Glomerular endothelial cell (primary cell): ENCODE measurements around the gene ADGRG6. TPM values are rescaled to one million over a fixed set of nuclear protein-coding genes. Genes with fewer than 3 reads are reported as not detected.
"Not testable (repeated sequence)": the region's sequence is repeated elsewhere in the genome, so short reads cannot be mapped to it uniquely, and the experiment has no call there.

Experiments used
- DNase-seq: peaks from one replicate; pipeline ENCODE4 v3.0.0-alpha.2; 2011; ENCODE audit warnings: low read depth, low spot score; ENCODE audit errors: extremely low read depth
- total RNA-seq: library from RNA; depleted of rRNA; stranded (reverse); fragments of >200 nt; gene quantifications from 2 replicates; pipeline ENCODE4 v1.2.3, GENCODE V29; 2015

ADGRG6 gene
- total RNA-seq, 1 donor from 2014 or later, result 79.5 TPM

GRCh38 chr6:142433419-142433818, 131.6 kb downstream of the ADGRG6 start:
- DNase-seq, result no peak

- DNase-seq, result no peak
These were observed 137.1 kb downstream of the ADGRG6 start for GRCh38 chr6:142438898-142439297.

GRCh38 chr6:142440600-142441293, 138.9 kb downstream of the ADGRG6 start:
- DNase-seq, result no peak

- DNase-seq, result no peak
These were observed 139.9 kb downstream of the ADGRG6 start for GRCh38 chr6:142441716-142442115.

GRCh38 chr6:142443102-142443501, 141.3 kb downstream of the ADGRG6 start:
- DNase-seq, result no peak

- no peak for DNase-seq
These were observed 141.7 kb downstream of the ADGRG6 start for GRCh38 chr6:142443532-142443931.

- DNase-seq, result no peak
These were observed 142.6 kb downstream of the ADGRG6 start for GRCh38 chr6:142444376-142444775.

- DNase-seq, result no peak
These were observed 143.1 kb downstream of the ADGRG6 start for GRCh38 chr6:142444881-142445301.

- DNase-seq, result no peak
These were observed 144.4 kb downstream of the ADGRG6 start for GRCh38 chr6:142446168-142446567.

GRCh38 chr6:142446576-142446975, 144.8 kb downstream of the ADGRG6 start:
- DNase-seq, result no peak

- no peak for DNase-seq
These were observed 146.4 kb downstream of the ADGRG6 start for GRCh38 chr6:142448091-142448729.

GRCh38 chr6:142450856-142451255, 149.0 kb downstream of the ADGRG6 start:
- DNase-seq, result not testable (repeated sequence)

GRCh38 chr6:142452993-142453392, 151.2 kb downstream of the ADGRG6 start:
- DNase-seq, result no peak

GRCh38 chr6:142454196-142454595, 152.4 kb downstream of the ADGRG6 start:
- DNase-seq, result not testable (repeated sequence)

GRCh38 chr6:142454848-142455247, 153.0 kb downstream of the ADGRG6 start:
- DNase-seq, result not testable (repeated sequence)

- DNase-seq, result no peak
These were observed 154.3 kb downstream of the ADGRG6 start for GRCh38 chr6:142455957-142456589.

- no peak for DNase-seq
These were observed 156.0 kb downstream of the ADGRG6 start for GRCh38 chr6:142457638-142458406.

- DNase-seq, result no peak
These were observed 157.0 kb downstream of the ADGRG6 start for GRCh38 chr6:142458836-142459235.

- DNase-seq, result no peak
These were observed 157.5 kb downstream of the ADGRG6 start for GRCh38 chr6:142459271-142459670.

GRCh38 chr6:142462260-142462659, 160.5 kb downstream of the ADGRG6 start:
- no peak for DNase-seq

- no peak for DNase-seq
These were observed 162.2 kb downstream of the ADGRG6 start for GRCh38 chr6:142463988-142464387.
